ENCODE data around the gene MSH3.

- TF ChIP-seq CTCF (IDR thresholded peaks at IDR 0.05) (no peak), POLR2A (IDR thresholded peaks at IDR 0.05) (no peak)
Measured at GRCh38 chr5:80865551-80865950, 211.1 kb downstream of the MSH3 start.

All from stomach (tissue), 4 donors.